Measurements from ENCODE around the gene SIAH2.

GRCh38 chr3:150754896-150755295 lies 8.1 kb downstream of the SIAH2 start:
- TF ChIP-seq CTCF (conservative IDR thresholded peaks at IDR 0.05) = no peak
- no peak for TF ChIP-seq ZFX (IDR thresholded peaks at IDR 0.05)
